GM18508 (cell line): ENCODE results near the gene C16orf89.
"Not testable (repeated sequence)": the region's sequence is repeated elsewhere in the genome, so short reads cannot be mapped to it uniquely, and the experiment has no call there.

Experiments used
- ATAC-seq: cut with Tn5 transposase; IDR thresholded peaks from one replicate; pipeline ENCODE4 v1.9.1; 2021; ENCODE audit warnings: moderate number of reproducible peaks; ENCODE audit not compliant: insufficient read depth, unreplicated experiment

C16orf89 gene

GRCh38 chr16:5084802-5085201 is 19.0 kb upstream of the C16orf89 start:
- not testable (repeated sequence) for ATAC-seq

- not testable (repeated sequence) for ATAC-seq
Measured at GRCh38 chr16:5084099-5084731, 18.5 kb upstream of the C16orf89 start.

- ATAC-seq: not testable (repeated sequence)
Measured at GRCh38 chr16:5083646-5084045, 17.9 kb upstream of the C16orf89 start.

- not testable (repeated sequence) for ATAC-seq
Measured at GRCh38 chr16:5080996-5081395, 15.2 kb upstream of the C16orf89 start.

GRCh38 chr16:5080461-5080860 is 14.7 kb upstream of the C16orf89 start:
- not testable (repeated sequence) for ATAC-seq

GRCh38 chr16:5078626-5079025 is 12.9 kb upstream of the C16orf89 start:
- ATAC-seq: no peak

GRCh38 chr16:5077304-5077703 is 11.5 kb upstream of the C16orf89 start:
- no peak for ATAC-seq

- ATAC-seq: no peak
Measured at GRCh38 chr16:5075637-5076036, 9.9 kb upstream of the C16orf89 start.

- ATAC-seq: not testable (repeated sequence)
Measured at GRCh38 chr16:5073771-5074170, 8.0 kb upstream of the C16orf89 start.

GRCh38 chr16:5073279-5073629 is 7.5 kb upstream of the C16orf89 start:
- no peak for ATAC-seq

GRCh38 chr16:5072334-5073278 is 6.8 kb upstream of the C16orf89 start:
- ATAC-seq: peak; percentile 10

GRCh38 chr16:5071681-5072333 is 6.1 kb upstream of the C16orf89 start, which contains the start of gene ALG1:
TSS of gene ALG1 (plus strand) at chr16:5071843. CDS start at chr16:5071850, 7 bp downstream.
- ATAC-seq: peak; percentile 45

- no peak for ATAC-seq
Measured at GRCh38 chr16:5071341-5071680, 5.6 kb upstream of the C16orf89 start.

GRCh38 chr16:5070431-5071186 is 4.9 kb upstream of the C16orf89 start:
- no peak for ATAC-seq

- ATAC-seq: no peak
Measured at GRCh38 chr16:5069854-5070253, 4.1 kb upstream of the C16orf89 start.

GRCh38 chr16:5069048-5069447 is 3.3 kb upstream of the C16orf89 start:
- ATAC-seq: no peak

GRCh38 chr16:5066511-5066910 is 755 bp upstream of the C16orf89 start:
- no peak for ATAC-seq

GRCh38 chr16:5065326-5065725 is 430 bp downstream of the C16orf89 start:
- ATAC-seq: no peak

GRCh38 chr16:5064915-5065314 is 841 bp downstream of the C16orf89 start:
- no peak for ATAC-seq
